H7 (cell line): ENCODE measurements around the gene COPA. TPM values are rescaled to one million over a fixed set of nuclear protein-coding genes. Genes with fewer than 3 reads are reported as not detected.

Source experiments
- DNase-seq: peaks from one replicate; pipeline ENCODE4 v3.0.0; 2012
- H3K27me3 ChIP-seq: 2 replicates; pipeline ENCODE4 v1.6.0; 2011; ENCODE audit warnings: mild to moderate bottlenecking, low read length; ENCODE audit not compliant: control insufficient read depth, insufficient read depth
- H3K36me3 ChIP-seq: replicated peaks from 2 replicates; pipeline ENCODE4 v1.5.1; 2011; ENCODE audit warnings: low read length; ENCODE audit not compliant: control insufficient read depth, insufficient read depth
- H3K4me3 ChIP-seq: 2 replicates; pipeline ENCODE4 v1.5.1; 2011; ENCODE audit warnings: low read depth, mild to moderate bottlenecking, control low read depth, low read length, moderate library complexity; ENCODE audit not compliant: insufficient read depth
- total RNA-seq: library from RNA; depleted of rRNA; stranded (reverse); fragments of >200 nt; shearing (Covaris generic); gene quantifications from 2 replicates; pipeline ENCODE4 v1.2.3, GENCODE V29; 2014; rRNA removed

COPA gene
- total RNA-seq, 1 experiment from 2014 or later = 175 TPM

- Histone ChIP-seq H3K27me3 (no peaks in the 10 kb centered on the region), H3K36me3 (no peaks in the 10 kb centered on the region), H3K4me3 (no peak overlapping the region)
- DNase-seq = no peak
Measured at GRCh38 chr1:160257411-160258015, 85.5 kb downstream of the COPA start.

DNA sequence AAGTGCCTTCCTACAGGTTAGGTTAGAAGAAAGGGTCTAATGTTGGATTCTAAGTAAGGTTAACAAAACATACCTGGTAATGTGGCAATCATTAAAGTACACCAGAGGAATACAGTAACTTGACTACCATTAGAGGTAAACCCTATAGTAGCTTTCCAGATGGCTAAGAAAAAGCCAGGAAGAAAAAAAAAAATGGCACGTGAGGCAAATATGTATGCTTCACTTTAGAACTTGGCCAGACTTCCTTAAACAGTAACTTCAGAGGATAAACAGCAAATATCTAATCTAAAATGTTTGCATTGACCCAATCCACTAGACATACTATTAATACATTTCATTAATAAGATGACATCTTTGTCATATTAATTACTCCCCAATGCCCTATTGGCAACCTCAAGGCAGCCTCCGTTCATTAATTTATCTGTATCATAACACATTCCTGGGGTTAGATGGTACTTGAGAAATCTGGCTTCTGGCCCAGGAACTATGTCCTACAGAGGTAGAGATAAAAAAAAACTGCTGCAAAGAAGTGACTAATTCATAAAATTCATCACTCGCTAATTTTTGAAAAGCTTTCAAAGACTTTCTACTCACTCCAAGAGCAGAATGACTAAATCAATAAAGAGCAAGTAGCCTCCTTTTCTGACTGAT is 86.5 kb downstream of the COPA start:
- Histone ChIP-seq H3K27me3 (no peaks in the 10 kb centered on the region), H3K4me3 (no peak overlapping the region), H3K36me3 (no peaks in the 10 kb centered on the region)

DNA sequence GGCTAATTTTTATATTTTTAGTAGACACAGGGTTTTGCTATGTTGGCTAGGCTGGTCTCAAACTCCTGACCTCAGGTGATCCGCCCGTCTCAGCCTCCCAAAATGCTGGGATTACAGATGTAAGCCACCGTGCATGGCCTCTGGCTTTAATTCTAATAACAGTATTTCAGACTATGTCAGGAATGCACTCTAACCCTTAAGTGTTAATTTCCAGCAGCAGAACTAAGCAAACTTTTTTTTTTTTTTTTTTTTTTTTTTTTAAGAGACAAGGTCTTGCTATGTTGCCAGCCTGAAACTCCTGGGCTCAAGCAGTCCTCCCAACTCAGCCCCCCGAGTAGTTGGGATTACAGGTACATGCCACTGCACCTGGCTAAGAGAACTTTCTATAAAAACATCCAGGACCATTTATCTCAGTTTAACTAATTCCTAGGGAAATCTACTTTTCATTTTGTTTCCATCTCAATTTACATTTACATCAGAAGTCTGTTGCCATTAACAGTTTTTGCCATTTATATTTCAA is 87.2 kb downstream of the COPA start:
- DNase-seq = no peak
- Histone ChIP-seq H3K36me3 (no peaks in the 10 kb centered on the region; the same call in 1 of the 2 replicates), H3K4me3 (no peak overlapping the region), H3K27me3 (no peaks in the 10 kb centered on the region)

More for the DNA sequence above, 86.5 kb downstream of the COPA start:
- DNase-seq = no peak

DNA sequence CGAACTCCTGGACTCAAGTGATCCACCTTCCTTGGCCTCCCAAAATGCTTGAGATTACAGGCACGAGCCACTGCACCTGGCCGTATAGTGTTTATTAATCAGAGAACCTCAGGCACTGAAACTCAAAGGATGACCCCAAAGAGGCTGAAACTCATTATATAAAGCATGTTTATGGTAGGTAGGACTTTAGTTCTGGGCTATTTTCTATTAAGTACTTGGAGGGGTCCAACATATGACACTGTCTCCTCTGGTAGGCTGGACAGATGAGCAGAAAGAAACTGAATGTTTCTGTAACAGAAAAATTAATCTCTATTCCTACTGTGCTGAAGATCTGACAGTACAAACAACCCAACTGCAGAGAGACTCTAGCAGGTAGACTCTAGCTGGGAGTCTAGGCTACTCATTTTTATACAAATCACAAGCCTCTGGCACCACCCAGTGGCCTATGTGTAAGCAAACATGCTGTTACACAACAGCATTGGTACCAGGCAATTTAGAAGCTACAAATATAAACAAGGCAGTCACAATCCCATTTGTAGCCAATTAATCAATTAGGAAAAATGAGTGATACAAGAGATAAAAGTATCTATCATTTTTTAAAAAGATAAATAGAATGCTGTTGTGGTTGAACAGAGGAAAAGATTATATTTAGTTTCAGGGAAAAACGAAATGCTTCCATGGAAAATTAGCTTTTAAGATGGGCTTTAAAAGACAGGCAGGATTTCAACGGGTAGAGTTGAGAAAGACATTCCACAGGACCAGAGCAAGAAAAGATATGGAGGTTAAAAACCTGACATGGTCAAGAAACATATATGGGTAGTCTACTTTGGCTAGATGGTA is 91.1 kb downstream of the COPA start:
- Histone ChIP-seq H3K4me3 (no peak overlapping the region), H3K27me3 (no peaks in the 10 kb centered on the region), H3K36me3 (peaks cover 2% of the 10 kb centered on the region; the same call in 1 of the 2 replicates)
- peak; percentile 62 for DNase-seq

DNA sequence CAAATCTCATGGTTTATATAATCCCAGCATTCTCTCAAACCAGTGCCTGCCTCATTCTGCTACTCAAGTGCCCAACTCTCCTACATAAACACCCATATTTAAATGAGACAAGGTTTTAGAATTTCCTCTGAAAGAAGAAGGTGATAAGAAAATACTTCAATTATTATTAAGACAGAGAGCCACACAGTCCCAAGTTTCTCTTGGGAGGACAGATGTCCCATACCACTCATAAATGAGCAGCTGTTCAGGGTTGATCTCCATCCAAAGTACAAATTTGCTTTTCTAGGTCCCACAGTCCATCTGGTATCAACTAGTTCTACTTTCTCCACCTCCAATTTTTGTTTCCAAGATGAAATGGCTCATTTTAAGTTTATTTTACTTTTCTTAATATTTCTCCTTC is 92.0 kb downstream of the COPA start:
- no peak for DNase-seq

DNA sequence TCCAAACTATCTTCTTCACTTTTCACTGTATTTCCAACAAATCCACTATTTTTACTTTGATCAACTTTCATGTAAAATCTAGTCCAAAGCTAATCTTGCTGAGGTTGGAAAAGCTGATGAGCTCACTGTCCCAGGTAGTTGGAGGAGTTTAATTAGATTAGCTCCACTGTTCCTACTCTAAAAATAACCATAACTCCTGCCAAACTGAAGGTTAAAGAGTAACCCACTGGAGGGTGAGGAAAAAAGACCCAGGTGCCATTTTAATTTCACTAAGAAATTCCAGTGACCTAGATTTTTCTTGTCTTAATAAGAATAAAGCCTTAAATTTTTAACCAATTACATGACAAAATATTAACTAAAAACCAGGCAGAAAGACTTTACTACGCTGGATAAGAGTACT is 96.0 kb downstream of the COPA start:
- H3K27me3 ChIP-seq = no peaks in the 10 kb centered on the region
- no peak overlapping the region for H3K4me3 ChIP-seq
- DNase-seq = no peak
- peaks cover 6% of the 10 kb centered on the region for H3K36me3 ChIP-seq

More for the DNA sequence above, 92.0 kb downstream of the COPA start:
- no peaks in the 10 kb centered on the region for H3K27me3 ChIP-seq
- no peak overlapping the region for H3K4me3 ChIP-seq
- H3K36me3 ChIP-seq = peaks cover 2% of the 10 kb centered on the region; the same call in 1 of the 2 replicates

DNA sequence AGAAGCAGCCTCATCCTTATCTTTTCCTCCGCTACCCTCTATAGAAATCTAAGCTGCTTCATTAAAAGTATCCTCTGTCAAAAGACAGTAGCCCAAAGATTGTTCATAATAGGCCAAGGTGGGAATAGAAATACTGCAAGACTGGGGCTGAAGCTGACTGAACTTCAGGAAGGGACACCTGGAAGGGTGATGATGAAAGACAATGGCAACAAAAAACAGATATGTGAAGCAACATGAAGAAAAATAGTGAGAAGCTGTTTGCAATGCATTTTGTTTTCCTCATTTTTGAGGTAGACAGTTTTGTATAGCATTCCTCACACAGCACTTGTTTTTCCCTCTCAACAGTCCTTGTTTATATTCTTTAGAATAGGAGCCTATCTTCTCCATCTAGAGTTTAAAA is 97.6 kb downstream of the COPA start:
- peaks cover 6% of the 10 kb centered on the region for H3K36me3 ChIP-seq
- no peaks in the 10 kb centered on the region for H3K27me3 ChIP-seq
- no peak overlapping the region for H3K4me3 ChIP-seq
- DNase-seq = no peak

GRCh38 chr1:160244209-160244608 is 98.8 kb downstream of the COPA start:
- peaks cover 16% of the 10 kb centered on the region for H3K36me3 ChIP-seq
- H3K4me3 ChIP-seq = no peak overlapping the region
- no peak for DNase-seq

DNA sequence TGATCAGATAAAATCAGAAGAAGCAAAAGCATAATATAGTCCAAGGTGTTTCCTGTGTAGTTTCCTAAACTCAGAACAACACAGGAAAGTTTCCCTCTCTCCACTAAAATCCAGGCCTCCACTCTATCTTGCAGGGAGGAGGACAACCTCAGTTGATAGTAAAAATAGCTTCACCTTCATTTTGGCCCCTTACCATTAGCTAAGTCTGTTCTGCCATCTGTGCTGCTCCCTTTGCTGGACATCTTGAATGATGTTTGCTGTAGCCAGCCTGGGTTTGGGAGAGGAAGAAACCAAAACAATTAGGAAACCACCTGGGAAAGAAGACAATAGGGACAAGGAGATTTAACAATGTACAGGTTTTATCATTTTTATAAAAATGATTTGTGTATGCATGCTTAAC is 99.3 kb downstream of the COPA start:
- no peak for DNase-seq
- peaks cover 18% of the 10 kb centered on the region for H3K36me3 ChIP-seq
- no peak overlapping the region for H3K4me3 ChIP-seq
- H3K27me3 ChIP-seq = no peaks in the 10 kb centered on the region

More at GRCh38 chr1:160244209-160244608, 98.8 kb downstream of the COPA start:
- H3K27me3 ChIP-seq = no peaks in the 10 kb centered on the region

DNA sequence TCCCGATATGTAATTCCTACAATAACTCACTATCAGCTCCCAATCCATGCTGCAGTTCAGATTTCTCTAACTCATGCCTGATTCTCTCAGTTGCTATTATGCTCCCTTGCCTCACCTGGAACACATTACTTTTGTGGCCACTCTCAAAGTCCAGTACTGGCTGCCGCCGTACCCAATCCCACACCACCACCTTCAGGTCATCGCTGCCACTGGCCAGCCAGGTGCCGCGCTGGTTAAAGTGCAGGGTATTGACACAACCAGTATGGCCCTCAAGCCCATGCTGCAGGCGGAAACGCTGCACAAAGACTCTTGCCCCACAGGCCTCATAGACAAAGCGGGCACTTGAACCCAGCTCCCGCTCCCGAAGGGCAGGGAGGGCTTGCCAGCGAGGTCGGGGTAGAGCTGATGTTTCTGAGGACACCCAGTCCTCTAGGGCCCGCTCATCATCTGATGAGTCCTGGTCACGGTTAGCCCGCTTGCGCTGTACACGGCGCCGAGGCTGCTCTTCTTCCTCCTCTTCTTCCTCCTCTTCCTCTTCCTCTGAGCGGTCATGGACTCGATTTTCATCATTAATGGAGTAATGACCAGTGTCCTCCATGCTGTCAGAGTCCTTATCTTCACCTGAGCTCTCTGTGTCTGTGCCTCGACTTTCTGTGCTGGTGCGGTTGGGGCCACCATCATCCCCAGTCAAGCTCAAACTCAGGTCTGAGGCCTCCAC is 103.3 kb downstream of the COPA start:
- H3K27me3 ChIP-seq = no peaks in the 10 kb centered on the region
- H3K4me3 ChIP-seq = no peak overlapping the region
- peaks cover 35% of the 10 kb centered on the region for H3K36me3 ChIP-seq
- no peak for DNase-seq

Other genes starting within 250 kb of the COPA start
- gene IGSF8, start 244.6 kb downstream of the COPA start, total RNA-seq = 89.5 and 92.6 TPM in 2 replicates
- gene ATP1A2, start 227.5 kb downstream of the COPA start, total RNA-seq = 14.5 and 25.0 TPM in 2 replicates
- 0.73 and 0.74 TPM in 2 replicates for gene ATP1A4, start 191.6 kb downstream of the COPA start, total RNA-seq
- gene CASQ1, start 152.7 kb downstream of the COPA start, total RNA-seq = 4.2 and 4.4 TPM in 2 replicates
- gene PEA15, start 137.9 kb downstream of the COPA start, total RNA-seq = 75.6 and 81.4 TPM in 2 replicates
- gene DCAF8, start 80.7 kb downstream of the COPA start, total RNA-seq = 129 and 184 TPM in 2 replicates
- 81.9 and 107 TPM in 2 replicates for gene PEX19, start 58.1 kb downstream of the COPA start, total RNA-seq
- gene NCSTN, start 133 bp upstream of the COPA start, total RNA-seq = 83.4 and 94.3 TPM in 2 replicates
- gene NHLH1, start 23.8 kb upstream of the COPA start, total RNA-seq = 0.21 and 0.30 TPM in 2 replicates
- gene VANGL2, start 57.3 kb upstream of the COPA start, total RNA-seq = 32.7 and 36.9 TPM in 2 replicates
- not detected in 2 replicates for gene SLAMF6, start 180.0 kb upstream of the COPA start, total RNA-seq
- not detected in 2 replicates for gene CD84, start 236.2 kb upstream of the COPA start, total RNA-seq